GM18526 (cell line): ENCODE data around the gene PDE4B.

Experiments used
- POLR2A ChIP-seq: IDR thresholded peaks from 3 replicates; pipeline ENCODE4 v1.6.1; 2011; ENCODE audit not compliant: insufficient read length; ENCODE audit errors: extremely low read depth

PDE4B gene

DNA sequence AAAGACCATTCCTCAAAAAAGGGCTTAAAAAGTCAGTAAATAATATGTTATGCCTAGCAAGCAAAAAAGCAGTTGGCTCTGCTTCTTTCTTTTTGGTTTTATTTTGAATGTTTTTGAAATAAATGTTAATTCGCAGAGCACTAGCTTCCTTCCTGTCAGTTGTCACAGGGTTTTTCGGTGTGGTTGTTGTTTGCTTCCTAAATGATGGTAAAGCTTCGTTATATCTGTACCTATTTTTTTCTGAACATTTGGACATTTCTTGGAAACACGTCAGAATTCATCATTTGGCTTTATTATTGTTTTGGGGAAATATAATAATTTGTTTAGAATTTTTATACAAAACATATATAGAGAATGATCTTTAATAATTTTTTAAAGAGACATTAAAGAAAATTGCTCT, 389.3 kb downstream of the PDE4B start:
- no peak for TF ChIP-seq POLR2A

DNA sequence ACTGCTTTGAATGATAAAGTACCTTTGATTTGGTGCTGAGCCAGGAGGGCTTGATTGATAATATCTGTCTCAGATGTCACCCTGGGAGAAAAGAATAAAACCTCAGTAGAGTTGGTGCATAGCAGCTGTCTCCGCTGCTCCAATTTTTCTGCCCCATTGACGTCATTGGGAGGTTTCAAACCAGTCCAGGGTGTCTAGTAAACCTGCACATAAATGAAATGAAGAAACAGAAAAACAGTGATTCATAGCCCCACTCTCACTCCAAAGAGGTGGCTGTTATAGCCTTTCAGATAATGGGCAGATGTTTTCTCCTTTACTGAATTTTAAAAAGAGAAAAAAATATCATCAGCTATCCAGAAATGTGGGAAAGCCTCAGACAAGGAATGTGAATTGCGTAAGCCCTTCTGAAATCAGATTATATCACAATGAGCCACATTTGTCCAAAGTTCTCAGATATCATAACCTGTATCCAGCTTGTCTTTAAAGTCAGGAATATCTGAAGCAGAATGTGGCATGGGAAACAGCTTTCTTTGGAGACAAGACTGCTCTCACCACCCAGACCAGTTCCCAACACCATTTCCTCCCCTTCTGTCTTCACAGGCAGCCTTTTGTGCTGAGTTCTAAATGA, 390.0 kb downstream of the PDE4B start:
- TF ChIP-seq POLR2A = no peak

DNA sequence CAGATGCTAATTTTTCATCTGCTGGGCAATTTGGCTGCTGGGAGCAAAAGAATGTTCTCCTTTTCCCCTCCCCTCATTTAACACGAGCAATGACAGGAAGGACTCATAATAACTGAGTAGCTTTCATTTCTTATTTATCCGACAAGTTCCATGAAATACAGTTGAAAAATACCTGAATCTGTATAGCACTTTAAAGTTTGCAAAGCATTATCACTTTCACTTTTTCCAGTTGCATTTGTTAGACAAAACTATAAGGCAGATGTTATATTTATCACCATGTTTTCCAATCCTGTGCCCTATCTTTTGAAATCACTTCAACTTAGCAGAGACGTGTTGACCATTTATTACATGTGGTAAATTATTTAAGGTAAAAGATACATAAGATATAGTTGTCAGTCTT, 390.7 kb downstream of the PDE4B start:
- TF ChIP-seq POLR2A = no peak

DNA sequence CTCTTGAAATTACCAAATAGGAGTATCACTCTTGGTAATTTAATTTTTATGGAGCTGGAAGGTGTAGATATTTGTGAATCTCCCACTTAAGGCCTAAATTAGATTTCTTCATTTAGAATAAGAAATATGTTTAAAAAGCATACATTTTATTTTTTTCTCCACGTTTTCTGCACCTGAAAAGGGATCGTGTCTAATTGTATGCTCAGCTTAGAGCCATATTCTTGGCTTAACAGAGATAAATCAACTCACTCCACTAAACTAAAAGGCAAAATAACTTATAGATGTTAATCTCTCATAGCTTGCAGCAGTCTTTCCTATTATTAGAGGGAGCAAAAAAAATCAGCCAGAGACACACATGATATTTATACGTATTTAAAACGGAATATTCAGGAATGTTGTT, 404.4 kb downstream of the PDE4B start:
- TF ChIP-seq POLR2A = no peak

DNA sequence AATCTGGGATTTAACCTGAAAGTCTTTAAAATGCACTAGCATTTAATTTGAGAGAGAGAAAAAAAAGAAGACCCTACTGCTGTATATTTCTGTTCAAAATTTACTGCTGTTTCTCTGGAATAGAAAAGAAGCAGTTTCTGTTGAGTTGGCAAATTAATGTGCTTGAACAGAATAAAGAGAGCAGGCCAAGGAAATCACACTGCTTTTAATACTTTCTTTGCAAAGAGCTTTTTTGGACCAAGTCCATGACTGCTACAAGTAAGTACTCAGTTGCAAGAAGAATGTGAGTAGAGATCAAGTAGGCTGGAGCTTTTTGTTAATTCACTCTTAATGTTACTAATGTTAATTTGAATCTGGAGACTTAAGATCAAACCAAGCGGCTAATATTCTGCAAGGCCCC, 405.1 kb downstream of the PDE4B start:
- no peak for TF ChIP-seq POLR2A

DNA sequence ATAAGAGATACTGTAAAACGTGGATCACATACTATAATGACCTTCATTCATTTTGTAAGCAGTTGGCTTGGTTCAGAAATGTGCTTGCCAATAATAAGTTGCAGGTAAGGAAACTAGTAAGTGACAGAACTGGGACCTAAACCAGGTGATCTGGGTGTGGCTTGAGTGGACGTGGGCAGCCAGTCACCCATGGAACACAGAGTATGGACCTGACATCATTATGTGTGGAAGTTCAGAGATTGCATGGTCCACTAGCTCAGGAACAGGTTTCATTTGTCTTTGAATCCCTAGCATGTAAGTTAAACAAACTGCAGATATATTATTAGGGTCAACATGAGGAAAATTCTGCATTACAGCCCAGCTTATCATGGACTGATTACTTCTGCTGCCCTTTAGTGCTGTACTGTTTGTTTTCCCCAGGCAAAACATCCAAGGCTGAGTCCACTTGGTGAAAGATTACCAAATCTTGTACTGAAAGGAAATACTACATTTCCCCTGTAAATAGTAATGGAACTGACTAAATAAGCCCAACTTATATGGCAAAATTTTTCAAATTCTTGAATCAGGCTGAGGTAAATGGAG, 414.0 kb downstream of the PDE4B start:
- TF ChIP-seq POLR2A = no peak

DNA sequence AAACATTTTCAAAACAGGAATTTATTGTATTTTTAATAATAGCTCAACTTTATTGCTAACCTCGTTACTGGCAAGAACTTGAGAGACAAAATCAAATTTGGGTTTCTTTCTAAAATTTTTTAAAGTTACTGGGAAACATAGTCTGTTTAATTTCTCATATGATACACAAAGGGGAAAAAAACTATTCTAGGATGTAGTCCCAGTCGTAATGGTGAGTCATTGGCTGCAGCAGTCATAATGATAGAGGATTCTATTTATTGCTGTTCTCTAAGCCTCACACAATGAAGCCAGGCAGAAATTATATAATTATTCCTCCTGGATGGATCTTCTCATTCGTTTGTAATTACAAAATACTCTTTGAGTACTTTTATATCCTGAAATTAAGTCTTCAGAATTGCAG, 414.8 kb downstream of the PDE4B start:
- TF ChIP-seq POLR2A = no peak

DNA sequence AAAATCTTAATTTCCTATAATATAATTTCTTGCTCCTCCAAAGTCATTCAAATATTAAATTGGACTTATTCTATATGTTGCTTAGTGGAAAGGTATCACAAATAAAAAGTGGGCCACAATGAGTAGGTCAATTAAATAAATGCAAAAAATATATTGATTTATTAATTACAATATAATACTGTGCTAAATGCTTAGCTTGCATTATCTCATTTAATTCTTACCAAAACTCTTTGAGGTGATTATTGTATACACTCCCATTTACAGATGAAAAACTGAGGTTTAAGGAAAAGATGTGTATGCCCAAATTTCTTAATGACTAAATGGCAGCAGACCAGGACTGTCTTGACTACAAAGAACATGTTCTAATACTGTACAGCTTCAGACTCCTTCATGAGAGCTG, 415.9 kb downstream of the PDE4B start:
- TF ChIP-seq POLR2A = no peak

DNA sequence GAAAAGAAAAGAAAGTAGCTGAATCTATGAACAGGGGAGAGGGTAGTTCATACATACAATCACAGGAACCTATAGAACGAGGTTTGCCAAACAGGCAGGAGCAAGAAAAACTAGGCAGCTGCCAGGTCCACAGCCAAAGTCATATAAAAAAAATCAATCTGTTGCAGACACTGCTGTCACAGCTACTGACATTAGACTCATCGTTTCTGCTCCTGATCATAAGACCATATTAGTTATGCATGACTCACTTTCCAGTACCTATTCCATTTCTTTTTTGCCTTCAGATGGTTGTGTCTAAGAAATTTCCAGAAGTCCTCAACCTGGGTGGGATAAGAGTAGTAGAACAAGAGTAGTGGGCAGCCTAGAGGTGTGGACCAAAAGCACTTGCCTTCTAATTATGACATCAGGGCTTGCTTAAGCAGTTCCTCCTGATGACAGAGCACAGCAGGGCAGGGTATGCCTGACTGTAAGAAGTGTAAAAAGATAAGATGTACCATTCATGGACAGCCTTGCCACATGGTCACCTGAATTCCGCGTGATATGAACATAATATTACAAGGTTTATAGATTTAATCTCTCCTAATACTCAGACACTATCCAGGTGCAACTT, 418.0 kb downstream of the PDE4B start:
- TF ChIP-seq POLR2A = no peak

DNA sequence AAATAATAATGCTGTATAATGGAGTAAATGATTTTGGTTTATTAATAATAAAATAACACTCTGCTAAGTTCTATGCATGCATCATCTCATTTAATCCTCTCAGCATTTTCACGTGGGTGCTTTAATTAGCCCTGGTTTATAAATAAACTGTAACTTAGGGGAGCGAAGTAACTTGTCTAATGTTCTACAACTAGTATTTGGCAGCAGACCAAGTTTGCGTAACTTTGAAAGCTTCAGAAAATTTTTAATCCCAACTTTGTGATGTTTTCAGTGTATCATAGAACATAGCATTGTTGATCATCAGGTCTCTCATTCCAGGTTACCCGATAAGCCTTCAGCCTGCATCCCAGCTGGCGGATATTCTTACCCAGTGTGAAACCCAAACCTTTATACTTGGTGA, 418.8 kb downstream of the PDE4B start:
- no peak for TF ChIP-seq POLR2A

DNA sequence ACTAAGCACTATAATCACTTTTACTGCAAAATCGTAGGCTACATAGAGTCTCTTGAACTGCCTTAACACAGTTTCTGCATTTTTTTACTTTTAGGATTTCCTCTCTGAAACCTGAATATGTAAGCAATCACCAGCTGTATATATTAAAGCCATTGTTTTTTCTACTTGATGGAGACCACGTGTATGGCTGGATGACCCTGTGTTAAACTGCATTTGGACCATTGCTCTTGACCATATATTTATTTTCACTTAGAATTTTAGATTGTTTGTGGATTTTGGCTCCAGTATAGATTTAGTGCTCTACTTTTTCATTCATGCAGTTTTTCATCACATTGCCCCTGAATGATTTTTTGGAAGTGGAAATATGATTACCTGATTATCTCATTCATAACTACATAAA, 420.8 kb downstream of the PDE4B start:
- TF ChIP-seq POLR2A = no peak

DNA sequence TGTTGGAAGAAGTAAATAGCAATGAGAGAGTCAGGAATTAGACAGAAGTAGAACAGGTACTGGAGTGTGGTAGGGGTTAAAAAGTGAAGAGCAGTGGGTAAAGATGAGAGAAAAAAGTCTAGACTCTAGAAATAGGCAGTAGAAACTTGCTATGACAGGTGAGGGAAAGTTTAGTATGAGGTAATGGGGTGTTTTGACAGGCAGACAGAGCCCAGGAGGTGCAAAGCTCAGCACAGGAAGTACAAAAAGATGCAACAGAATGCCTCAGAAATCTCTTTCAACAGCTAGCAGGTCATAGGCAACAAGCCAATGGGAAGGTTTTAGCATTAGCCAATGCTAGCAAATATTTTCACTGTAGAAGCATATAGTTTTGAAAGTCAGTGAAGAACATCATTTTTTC, 422.2 kb downstream of the PDE4B start:
- TF ChIP-seq POLR2A = no peak

DNA sequence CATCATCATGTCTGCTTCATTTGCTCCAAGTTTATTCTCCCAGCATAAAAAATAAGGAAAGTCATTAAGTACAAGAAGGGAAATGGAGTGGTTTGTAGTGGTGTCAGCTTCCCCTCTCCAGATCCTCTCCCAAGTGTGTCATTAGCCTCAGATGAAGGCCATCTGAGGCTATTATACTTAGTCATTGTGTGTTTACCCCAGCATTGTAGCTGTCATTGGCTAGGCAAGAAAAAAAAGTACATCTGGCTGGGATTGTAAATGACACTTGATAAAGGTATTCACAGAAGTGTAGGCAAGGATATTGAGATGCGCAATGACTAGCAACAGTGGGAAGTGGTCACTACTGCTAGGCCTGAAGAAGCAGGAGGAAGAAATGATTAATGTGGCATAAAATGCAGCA, 424.3 kb downstream of the PDE4B start:
- TF ChIP-seq POLR2A = no peak

DNA sequence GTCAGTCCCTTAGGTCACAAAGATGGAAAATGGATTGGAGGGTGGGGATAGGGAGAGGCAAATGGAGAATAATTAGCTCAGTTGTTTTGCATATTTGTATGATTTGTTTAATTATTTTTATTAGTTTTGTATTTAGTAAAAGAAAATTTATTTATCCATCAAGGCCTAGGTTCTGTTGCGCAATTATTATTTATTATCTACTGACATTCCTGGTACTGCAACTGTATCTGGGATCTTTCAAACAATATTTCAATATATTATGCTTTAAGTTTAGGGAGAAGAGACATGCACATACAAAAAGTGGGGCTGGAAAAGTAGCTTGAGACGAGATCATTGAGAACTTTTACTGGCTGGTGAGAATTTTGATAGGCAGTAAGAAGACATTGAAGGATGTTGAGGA, 424.9 kb downstream of the PDE4B start:
- no peak for TF ChIP-seq POLR2A

DNA sequence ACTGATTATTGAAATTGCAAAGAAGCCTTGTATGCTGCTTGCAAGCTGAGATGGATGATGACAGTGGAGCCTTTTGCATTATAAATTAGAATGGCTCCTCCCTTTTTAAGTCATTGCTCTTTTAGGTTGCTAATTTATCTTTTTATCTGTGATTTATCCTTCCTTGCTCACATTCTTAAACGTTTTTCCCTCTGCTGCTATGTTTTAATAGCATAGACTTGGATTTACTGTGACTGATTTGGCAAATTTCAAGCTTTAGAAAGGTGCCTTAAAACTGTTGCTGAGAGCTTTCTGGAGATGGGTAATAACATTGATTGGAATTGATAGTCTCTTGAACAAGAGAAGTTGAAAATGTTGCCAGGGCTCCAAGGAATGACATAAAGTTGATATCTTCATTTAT, 427.8 kb downstream of the PDE4B start:
- TF ChIP-seq POLR2A = no peak

DNA sequence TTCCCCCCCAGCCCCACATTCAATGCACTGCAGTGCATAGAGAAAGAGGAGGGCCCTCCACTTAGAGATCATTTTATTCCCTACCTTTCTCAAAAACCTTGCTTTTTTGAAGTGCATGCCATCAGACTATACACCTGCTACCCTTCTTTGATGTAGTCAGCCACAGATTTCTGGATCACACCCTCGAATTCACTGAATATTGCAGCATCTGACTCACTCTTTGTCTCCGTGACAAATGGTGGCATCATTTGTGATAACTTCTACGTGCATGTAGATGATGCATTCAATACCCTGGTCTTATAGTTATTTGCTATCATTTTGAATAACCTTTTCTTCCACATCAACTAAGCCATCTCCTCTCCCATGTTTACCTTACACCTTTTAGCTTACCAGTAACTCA, 431.0 kb downstream of the PDE4B start:
- no peak for TF ChIP-seq POLR2A

DNA sequence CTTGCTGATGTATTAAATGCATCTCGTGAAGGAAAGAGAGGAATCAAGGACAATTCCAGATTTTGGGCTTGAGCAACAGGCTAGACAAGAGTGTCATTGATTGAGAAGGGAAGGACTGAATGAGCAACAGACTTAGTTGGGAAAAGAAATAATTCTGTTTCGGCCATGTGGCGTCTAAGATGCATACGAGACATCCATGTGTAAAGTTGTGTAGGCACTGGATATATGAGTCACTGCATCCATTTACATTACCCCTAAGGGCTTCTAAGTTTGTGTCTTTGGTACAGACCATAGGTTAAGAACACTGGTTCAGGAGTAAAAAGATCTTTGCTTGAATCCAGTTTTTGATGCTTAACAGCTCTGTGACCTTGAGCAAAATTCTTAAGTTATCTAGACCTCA, 434.3 kb downstream of the PDE4B start:
- TF ChIP-seq POLR2A = no peak
